ACC112 (cell line): Measurements from ENCODE around the gene CDC26.

Experiments
- H2AFZ ChIP-seq: fragments of 200-600 bp; sonication (generic); one replicate; pipeline ENCODE4 v1.6.0; 2017; ENCODE audit warnings: antibody characterized with exemption, low read length; ENCODE audit not compliant: unreplicated experiment
- H3K27ac ChIP-seq: fragments of 200-600 bp; sonication (generic); 2 replicates; pipeline ENCODE4 v1.5.1; 2014; ENCODE audit warnings: low read depth, mild to moderate bottlenecking, antibody characterized with exemption, low read length, moderate library complexity
- H3K27me3 ChIP-seq: fragments of 200-600 bp; sonication (generic); 2 replicates; pipeline ENCODE4 v1.6.1; 2014; ENCODE audit warnings: mild to moderate bottlenecking, antibody characterized with exemption, low read length, moderate library complexity, mixed read lengths; ENCODE audit not compliant: insufficient read depth
- H3K36me3 ChIP-seq: fragments of 200-600 bp; sonication (generic); 2 replicates; pipeline ENCODE4 v1.6.1; 2016; ENCODE audit warnings: mild to moderate bottlenecking, antibody characterized with exemption, low read length, moderate library complexity, mixed read lengths; ENCODE audit not compliant: insufficient read depth
- H3K4me1 ChIP-seq: fragments of 200-600 bp; sonication (generic); one replicate; pipeline ENCODE4 v1.6.1; 2016; ENCODE audit warnings: low read length, mixed read lengths; ENCODE audit not compliant: insufficient read depth, unreplicated experiment, control insufficient read depth
- H3K4me3 ChIP-seq: fragments of 200-600 bp; sonication (generic); 2 replicates; pipeline ENCODE4 v1.5.1; 2014; ENCODE audit warnings: mild to moderate bottlenecking, low read depth, low read length
- H3K79me2 ChIP-seq: fragments of 200-600 bp; sonication (generic); one replicate; pipeline ENCODE4 v1.6.0; 2016; ENCODE audit warnings: low read length; ENCODE audit not compliant: control insufficient read depth, unreplicated experiment, insufficient read depth

The CDC26 gene

DNA sequence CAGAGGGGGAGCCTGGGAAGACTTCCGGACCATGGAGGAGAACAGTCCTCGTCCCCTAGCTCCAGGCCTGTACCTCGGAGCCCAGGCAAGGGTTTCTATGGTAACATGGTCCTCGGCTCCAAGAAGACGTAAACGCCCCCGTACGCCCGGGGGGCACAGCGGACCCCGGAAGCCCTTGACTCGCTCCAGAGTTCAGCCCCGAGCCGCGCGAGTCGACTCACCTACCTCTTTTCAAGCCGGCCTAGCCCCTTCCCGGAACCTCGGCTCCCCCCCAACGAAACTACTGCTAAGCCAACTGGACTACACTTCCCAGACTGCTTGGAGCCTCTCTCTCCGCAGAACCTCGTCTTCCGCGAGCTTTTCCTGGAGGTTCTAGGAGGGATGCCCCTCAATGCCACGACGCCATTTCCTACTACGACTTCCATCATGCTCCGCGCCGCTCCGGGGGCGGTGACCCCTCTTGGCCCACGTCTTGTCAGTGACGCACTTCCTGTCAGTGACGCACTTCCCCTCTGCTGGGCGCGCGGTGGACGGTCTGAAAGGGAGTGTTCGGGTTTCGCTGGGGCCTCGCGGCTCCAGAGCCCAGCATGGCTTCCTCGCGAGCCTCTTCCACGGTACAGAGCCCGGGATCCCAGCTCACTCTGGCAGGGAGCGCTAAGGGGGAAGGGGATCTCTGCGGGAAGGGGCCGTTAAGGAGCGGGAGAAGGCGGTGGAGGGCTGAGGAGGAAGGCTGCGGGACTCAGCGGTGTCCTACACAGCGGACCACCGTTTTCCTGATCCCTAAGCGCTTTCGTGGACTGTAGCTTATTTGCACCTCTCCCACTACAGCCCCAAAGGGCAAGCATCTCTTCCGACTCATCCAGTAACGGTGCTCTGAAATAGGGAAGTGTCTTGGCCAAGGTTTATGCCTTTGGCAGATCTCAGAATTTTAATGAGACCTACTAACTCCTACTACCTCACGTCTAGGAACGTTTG is at the start of gene CDC26, which contains the start of gene PRPF4:
Gene CDC26, minus strand, starts transcription at position 416 of the 975 bp plus-strand sequence. CDS start 3,065 bp downstream, outside the sequence.
Gene PRPF4, plus strand, starts transcription at position 502 of the 975 bp plus-strand sequence. Its CDS starts 86 bp downstream, at position 588.
- peaks cover 32% of the 10 kb centered on the region for H3K36me3 ChIP-seq

DNA sequence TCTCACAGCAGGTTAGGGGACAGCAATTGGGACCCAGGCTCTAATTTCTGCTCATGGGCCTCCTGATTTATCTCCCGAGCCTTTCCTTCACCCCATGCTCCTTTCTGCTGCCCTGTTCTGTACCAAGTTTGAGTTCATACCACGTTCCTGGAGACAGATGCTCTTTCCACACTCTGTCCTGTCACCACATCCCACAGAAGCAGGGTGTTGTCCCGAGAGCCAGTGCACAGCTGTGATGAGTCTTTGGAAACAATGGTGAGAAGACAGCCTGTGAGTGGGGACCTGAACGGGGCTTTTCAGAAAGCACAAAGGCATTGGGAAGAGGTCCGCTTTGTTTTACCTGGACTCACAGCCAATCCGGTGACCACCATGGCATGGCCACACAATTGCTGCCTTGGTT is 47.3 kb upstream of the CDC26 start:
- Histone ChIP-seq H3K27ac (no peak overlapping the region), H3K4me1 (no peaks in the 10 kb centered on the region), H3K79me2 (no peaks in the 10 kb centered on the region), H3K36me3 (0 out of 2 replicates have a peak, but pooled peaks cover 6% of the 10 kb centered on the region), H3K27me3 (no peaks in the 10 kb centered on the region), H2AFZ (no peak overlapping the region), H3K4me3 (no peak overlapping the region)

More for the DNA sequence above, at the start of gene CDC26, which contains the start of gene PRPF4:
- peaks cover 24% of the 10 kb centered on the region for H3K4me1 ChIP-seq
- peak within 1 kb of the TSS; percentile 80 for H3K27ac ChIP-seq
- peaks cover 53% of the 10 kb centered on the region for H3K79me2 ChIP-seq
- peak within 1 kb of the TSS; percentile 91 for H2AFZ ChIP-seq
- peak within 1 kb of the TSS; percentile 99 for H3K4me3 ChIP-seq
- H3K27me3 ChIP-seq = no peaks in the 10 kb centered on the region

DNA sequence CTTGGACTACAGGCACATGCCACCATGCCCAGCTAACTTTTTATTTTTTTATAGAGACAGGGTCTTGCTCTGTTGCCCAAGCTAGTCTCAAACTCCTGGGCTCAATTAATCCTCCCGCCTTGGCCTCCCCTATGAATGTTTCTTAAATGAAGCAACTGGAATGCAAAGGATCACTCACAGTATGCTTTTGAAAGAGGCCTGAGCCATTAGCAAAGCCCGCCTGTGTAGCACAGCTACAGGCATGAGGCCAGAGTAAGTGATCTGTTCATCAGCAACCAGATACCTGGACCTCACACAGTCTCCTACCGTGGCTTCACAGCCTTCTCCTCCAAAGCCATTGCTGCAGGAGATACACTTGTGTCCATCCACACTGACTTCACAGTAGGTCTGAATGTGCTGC is 44.7 kb upstream of the CDC26 start:
- no peaks in the 10 kb centered on the region for H3K27me3 ChIP-seq
- no peak overlapping the region for H3K27ac ChIP-seq
- no peaks in the 10 kb centered on the region for H3K4me1 ChIP-seq
- H3K36me3 ChIP-seq = 0 out of 2 replicates have a peak, but pooled peaks cover 6% of the 10 kb centered on the region
- no peak overlapping the region for H3K4me3 ChIP-seq
- H3K79me2 ChIP-seq = no peaks in the 10 kb centered on the region
- H2AFZ ChIP-seq = no peak overlapping the region

GRCh38 chr9:113319054-113319453 is 43.7 kb upstream of the CDC26 start:
- H3K79me2 ChIP-seq = no peaks in the 10 kb centered on the region
- no peaks in the 10 kb centered on the region for H3K27me3 ChIP-seq

GRCh38 chr9:113317777-113318176 is 42.4 kb upstream of the CDC26 start:
- Histone ChIP-seq H3K79me2 (no peaks in the 10 kb centered on the region), H3K27ac (no peak overlapping the region), H3K4me3 (no peak overlapping the region), H3K36me3 (0 out of 2 replicates have a peak, but pooled peaks cover 6% of the 10 kb centered on the region), H2AFZ (no peak overlapping the region), H3K27me3 (no peaks in the 10 kb centered on the region), H3K4me1 (no peaks in the 10 kb centered on the region)

More at GRCh38 chr9:113319054-113319453, 43.7 kb upstream of the CDC26 start:
- no peak overlapping the region for H3K27ac ChIP-seq
- H3K36me3 ChIP-seq = 0 out of 2 replicates have a peak, but pooled peaks cover 6% of the 10 kb centered on the region
- no peak overlapping the region for H3K4me3 ChIP-seq
- no peaks in the 10 kb centered on the region for H3K4me1 ChIP-seq
- no peak overlapping the region for H2AFZ ChIP-seq

DNA sequence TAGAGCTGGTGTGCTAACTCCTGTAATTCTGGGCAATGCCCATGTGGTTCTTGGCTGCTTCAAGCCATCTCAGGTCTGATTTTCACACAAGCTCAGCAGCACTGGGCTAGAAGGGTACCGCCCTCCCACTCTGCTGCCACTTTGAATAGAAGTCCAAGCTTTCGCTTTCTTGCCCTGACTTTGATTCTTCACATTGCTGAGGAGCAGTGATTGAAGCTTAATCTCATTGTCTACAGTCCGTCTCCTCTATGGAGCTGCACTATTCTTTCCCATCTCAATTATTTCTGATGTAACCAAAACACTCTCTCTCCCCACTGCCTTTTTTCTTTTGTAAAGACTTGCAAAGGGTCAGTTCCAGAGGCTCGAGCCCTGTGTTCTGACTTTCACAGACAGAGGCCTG is 40.7 kb upstream of the CDC26 start:
- Histone ChIP-seq H3K4me1 (no peaks in the 10 kb centered on the region), H3K27ac (no peak overlapping the region), H3K79me2 (no peaks in the 10 kb centered on the region), H3K27me3 (no peaks in the 10 kb centered on the region), H3K4me3 (no peak overlapping the region), H2AFZ (no peak overlapping the region), H3K36me3 (0 out of 2 replicates have a peak, but pooled peaks cover 6% of the 10 kb centered on the region)

GRCh38 chr9:113315231-113315630 is 39.9 kb upstream of the CDC26 start:
- H2AFZ ChIP-seq = no peak overlapping the region
- H3K79me2 ChIP-seq = no peaks in the 10 kb centered on the region
- no peaks in the 10 kb centered on the region for H3K27me3 ChIP-seq
- no peaks in the 10 kb centered on the region for H3K4me1 ChIP-seq
- H3K27ac ChIP-seq = no peak overlapping the region
- H3K36me3 ChIP-seq = 0 out of 2 replicates have a peak, but pooled peaks cover 6% of the 10 kb centered on the region
- H3K4me3 ChIP-seq = no peak overlapping the region

DNA sequence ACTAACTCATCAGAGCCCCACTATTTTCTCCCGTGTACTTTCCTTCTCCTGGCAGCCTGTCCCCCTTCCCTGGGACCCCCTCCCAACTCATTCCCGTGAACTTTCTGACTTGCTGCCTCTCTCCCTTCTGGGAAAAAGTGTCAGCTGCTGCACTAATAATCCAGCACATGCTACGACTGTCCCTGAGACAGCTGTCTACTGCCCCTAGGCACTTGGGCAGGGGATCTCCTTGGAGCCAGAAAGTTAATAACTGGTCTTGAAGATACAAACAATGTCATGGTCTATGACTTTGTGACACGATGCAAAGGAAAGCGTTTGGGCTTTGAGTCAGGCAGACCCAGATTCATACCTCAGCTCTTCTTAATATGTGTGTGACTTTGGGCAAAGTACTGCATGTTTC is 37.9 kb upstream of the CDC26 start:
- H3K79me2 ChIP-seq = no peaks in the 10 kb centered on the region
- no peak overlapping the region for H3K27ac ChIP-seq
- no peak overlapping the region for H3K4me3 ChIP-seq
- no peaks in the 10 kb centered on the region for H3K4me1 ChIP-seq
- no peaks in the 10 kb centered on the region for H3K36me3 ChIP-seq
- no peak overlapping the region for H2AFZ ChIP-seq
- H3K27me3 ChIP-seq = no peaks in the 10 kb centered on the region

- Histone ChIP-seq H3K27me3 (no peaks in the 10 kb centered on the region), H3K4me1 (no peaks in the 10 kb centered on the region), H3K36me3 (no peaks in the 10 kb centered on the region), H3K79me2 (no peaks in the 10 kb centered on the region), H3K4me3 (no peak overlapping the region), H3K27ac (no peak overlapping the region), H2AFZ (no peak overlapping the region)
Measured at GRCh38 chr9:113311961-113312360, 36.6 kb upstream of the CDC26 start.

- Histone ChIP-seq H3K27ac (no peak overlapping the region), H3K79me2 (no peaks in the 10 kb centered on the region), H2AFZ (no peak overlapping the region), H3K4me1 (no peaks in the 10 kb centered on the region), H3K4me3 (no peak overlapping the region), H3K36me3 (no peaks in the 10 kb centered on the region), H3K27me3 (no peaks in the 10 kb centered on the region)
Measured at GRCh38 chr9:113310538-113310937, 35.2 kb upstream of the CDC26 start.
